GM21423 (cell line): ENCODE data around the gene TMEM231.
"Not testable (repeated sequence)": the region's sequence is repeated elsewhere in the genome, so short reads cannot be mapped to it uniquely, and the experiment has no call there.

ENCODE experiments used
- ATAC-seq: cut with Tn5 transposase; IDR thresholded peaks from one replicate; pipeline ENCODE4 v1.9.1; 2021; ENCODE audit warnings: mild to moderate bottlenecking, moderate library complexity; ENCODE audit not compliant: unreplicated experiment

Gene TMEM231

GRCh38 chr16:75534560-75535205, 21.4 kb downstream of the TMEM231 start:
- ATAC-seq, result no peak

- ATAC-seq, result no peak
Observed at GRCh38 chr16:75532791-75533190, 23.3 kb downstream of the TMEM231 start.

- ATAC-seq, result no peak
Observed at GRCh38 chr16:75532142-75532765, 23.8 kb downstream of the TMEM231 start.

GRCh38 chr16:75529959-75530358, 26.1 kb downstream of the TMEM231 start:
- no peak for ATAC-seq

GRCh38 chr16:75529056-75529905, 26.8 kb downstream of the TMEM231 start:
- ATAC-seq, result no peak

- no peak for ATAC-seq
Observed at GRCh38 chr16:75527825-75528299, 28.2 kb downstream of the TMEM231 start.

GRCh38 chr16:75526032-75526790, 29.8 kb downstream of the TMEM231 start:
- ATAC-seq, result no peak

GRCh38 chr16:75519175-75519574, 36.9 kb downstream of the TMEM231 start:
- ATAC-seq, result no peak

- peak; percentile 13 for ATAC-seq
Observed at GRCh38 chr16:75516189-75516966, 39.7 kb downstream of the TMEM231 start.

GRCh38 chr16:75514296-75514695, 41.8 kb downstream of the TMEM231 start:
- ATAC-seq, result no peak

- ATAC-seq, result no peak
Observed at GRCh38 chr16:75506574-75506973, 49.5 kb downstream of the TMEM231 start.

GRCh38 chr16:75506107-75506506, 49.9 kb downstream of the TMEM231 start:
- ATAC-seq, result no peak

- ATAC-seq, result no peak
Observed at GRCh38 chr16:75503801-75504200, 52.3 kb downstream of the TMEM231 start.

- no peak for ATAC-seq
Observed at GRCh38 chr16:75502916-75503605, 53.0 kb downstream of the TMEM231 start.

- not testable (repeated sequence) for ATAC-seq
Observed at GRCh38 chr16:75501820-75502219, 54.2 kb downstream of the TMEM231 start.

- no peak for ATAC-seq
Observed at GRCh38 chr16:75501359-75501758, 54.7 kb downstream of the TMEM231 start.

GRCh38 chr16:75498605-75499322, 57.3 kb downstream of the TMEM231 start:
- ATAC-seq, result not testable (repeated sequence)

GRCh38 chr16:75497558-75497957, 58.5 kb downstream of the TMEM231 start:
- no peak for ATAC-seq
